A673 (cell line): ENCODE measurements around the gene MYADM.

ENCODE experiments used
- EZH2 ChIP-seq: fragments of 200-600 bp; sonication (generic); IDR thresholded peaks from 2 replicates; pipeline ENCODE4 v1.6.1; 2017; ENCODE audit warnings: borderline replicate concordance, low read depth, mild to moderate bottlenecking, mixed read lengths, antibody characterized with exemption, low read length; ENCODE audit not compliant: poor library complexity, severe bottlenecking
- TF ChIP-seq, protein P1 (sequence below): fragments of 300-800, 200-600 bp; sonication (generic); conservative IDR thresholded peaks from 2 replicates; pipeline ENCODE4 v1.5.1; 2017; ENCODE audit warnings: low read depth, mild to moderate bottlenecking, antibody characterized with exemption, low read length, moderate library complexity, mixed read lengths

DNA sequence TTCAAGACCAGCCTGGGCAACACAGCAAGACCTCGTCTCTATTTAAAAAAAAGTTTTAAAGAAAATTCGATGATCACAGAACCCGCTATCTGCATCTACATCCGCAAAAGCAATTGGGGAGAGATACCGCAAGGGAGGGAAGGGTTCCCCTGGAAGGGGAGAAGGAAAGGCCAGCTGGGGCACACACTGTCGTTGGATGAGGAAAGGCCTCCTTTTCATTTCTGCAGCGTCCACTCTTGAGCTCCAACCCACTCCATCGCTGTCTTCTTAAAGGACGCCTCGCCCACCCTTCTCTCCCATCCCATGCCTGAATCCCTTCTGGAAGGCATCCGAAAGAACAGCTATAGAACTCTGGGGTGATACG lies 11.1 kb downstream of the MYADM start:
- TF ChIP-seq, protein P1, sequence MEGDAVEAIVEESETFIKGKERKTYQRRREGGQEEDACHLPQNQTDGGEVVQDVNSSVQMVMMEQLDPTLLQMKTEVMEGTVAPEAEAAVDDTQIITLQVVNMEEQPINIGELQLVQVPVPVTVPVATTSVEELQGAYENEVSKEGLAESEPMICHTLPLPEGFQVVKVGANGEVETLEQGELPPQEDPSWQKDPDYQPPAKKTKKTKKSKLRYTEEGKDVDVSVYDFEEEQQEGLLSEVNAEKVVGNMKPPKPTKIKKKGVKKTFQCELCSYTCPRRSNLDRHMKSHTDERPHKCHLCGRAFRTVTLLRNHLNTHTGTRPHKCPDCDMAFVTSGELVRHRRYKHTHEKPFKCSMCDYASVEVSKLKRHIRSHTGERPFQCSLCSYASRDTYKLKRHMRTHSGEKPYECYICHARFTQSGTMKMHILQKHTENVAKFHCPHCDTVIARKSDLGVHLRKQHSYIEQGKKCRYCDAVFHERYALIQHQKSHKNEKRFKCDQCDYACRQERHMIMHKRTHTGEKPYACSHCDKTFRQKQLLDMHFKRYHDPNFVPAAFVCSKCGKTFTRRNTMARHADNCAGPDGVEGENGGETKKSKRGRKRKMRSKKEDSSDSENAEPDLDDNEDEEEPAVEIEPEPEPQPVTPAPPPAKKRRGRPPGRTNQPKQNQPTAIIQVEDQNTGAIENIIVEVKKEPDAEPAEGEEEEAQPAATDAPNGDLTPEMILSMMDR: no peak
- no peak for TF ChIP-seq EZH2
